VCaP (cell line): Measurements from ENCODE around the gene ZMYM5.
"Not testable (repeated sequence)": the region's sequence is repeated elsewhere in the genome, so short reads cannot be mapped to it uniquely, and the experiment has no call there.

Source experiments
- H3K27ac ChIP-seq: fragments of 450-650 bp; 2 replicates; pipeline ENCODE4 v1.5.1; 2017
- TF ChIP-seq, protein P1 (sequence below): fragments of 450-650 bp; conservative IDR thresholded peaks from 2 replicates; pipeline ENCODE4 v1.5.1; 2017; ENCODE audit warnings: mild to moderate bottlenecking, moderate library complexity

ZMYM5 gene

DNA sequence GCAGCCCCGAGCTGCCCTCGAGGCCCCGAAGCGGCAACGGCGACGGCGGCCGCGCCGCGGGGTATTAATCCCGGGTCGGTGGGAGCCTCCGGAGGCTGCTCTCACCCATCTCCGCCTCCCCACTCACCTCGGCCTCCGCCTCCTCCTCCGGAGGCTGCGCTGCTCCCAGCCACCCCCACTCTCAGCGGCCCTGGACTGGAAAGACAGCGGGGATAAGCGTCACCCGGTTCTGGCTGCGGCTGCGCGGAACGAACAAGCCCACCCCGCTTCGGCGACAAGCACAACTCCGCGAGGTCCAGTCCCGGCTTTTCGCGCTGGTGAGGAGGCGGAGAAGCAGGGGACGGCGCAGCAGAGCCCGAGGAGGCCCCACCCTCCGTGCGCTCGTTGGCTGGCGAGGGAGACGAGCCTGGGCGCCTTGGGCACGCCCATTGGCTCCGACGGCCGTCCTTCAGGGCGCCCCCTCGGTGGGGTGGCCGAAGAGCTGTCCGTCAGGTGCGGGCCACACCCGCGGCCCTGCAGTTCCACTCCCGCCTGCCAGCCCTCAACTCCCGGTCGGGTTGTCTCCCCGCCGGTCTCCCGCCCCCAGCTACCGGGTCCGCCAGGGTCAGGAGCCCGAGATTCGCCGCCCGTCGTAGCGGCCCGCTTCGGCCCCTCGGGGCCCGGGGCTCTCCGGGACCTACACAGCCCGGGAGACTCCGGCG, at the start of gene ZMYM5:
TSS of gene ZMYM5 (minus strand) at position 327 of the 701 bp plus-strand sequence. CDS start 11,469 bp downstream, outside the sequence.
- H3K27ac ChIP-seq: peak within 1 kb of the TSS; percentile 87

DNA sequence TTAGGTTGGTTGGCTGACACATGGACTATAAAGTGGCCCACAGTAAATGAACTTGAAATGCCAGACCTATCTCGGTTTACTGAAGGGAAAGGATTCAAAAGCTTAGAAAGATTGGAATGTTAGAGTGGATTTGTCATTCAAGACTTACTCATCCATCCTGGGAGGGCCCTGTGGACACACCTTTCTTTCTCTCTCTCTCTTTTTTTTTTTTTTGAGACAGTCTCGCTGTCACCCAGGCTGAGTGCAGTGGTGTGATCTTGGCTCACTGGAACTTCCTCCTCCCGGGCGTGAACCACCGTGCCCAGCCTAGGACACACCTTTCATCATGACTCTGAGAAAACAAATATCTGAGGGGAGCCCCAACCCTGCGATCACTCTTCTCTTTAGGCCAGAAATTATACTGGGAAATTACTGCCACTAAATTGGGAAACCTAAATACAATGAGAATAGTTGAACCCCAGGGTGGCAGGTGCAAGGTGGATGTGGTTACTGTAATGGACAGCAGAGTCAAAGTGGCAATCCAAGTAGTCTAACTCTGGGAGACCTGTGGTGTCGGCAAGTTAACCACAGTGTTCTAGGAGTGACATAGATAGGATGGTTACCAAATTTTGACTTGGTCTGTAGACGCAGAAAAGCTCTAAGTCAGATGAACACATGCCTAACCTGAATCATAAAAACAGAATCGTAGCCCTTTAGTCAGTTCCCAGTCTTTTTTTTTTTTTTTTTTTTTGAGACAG, 47.1 kb upstream of the ZMYM5 start:
- H3K27ac ChIP-seq: no peak overlapping the region
- TF ChIP-seq, protein P1, sequence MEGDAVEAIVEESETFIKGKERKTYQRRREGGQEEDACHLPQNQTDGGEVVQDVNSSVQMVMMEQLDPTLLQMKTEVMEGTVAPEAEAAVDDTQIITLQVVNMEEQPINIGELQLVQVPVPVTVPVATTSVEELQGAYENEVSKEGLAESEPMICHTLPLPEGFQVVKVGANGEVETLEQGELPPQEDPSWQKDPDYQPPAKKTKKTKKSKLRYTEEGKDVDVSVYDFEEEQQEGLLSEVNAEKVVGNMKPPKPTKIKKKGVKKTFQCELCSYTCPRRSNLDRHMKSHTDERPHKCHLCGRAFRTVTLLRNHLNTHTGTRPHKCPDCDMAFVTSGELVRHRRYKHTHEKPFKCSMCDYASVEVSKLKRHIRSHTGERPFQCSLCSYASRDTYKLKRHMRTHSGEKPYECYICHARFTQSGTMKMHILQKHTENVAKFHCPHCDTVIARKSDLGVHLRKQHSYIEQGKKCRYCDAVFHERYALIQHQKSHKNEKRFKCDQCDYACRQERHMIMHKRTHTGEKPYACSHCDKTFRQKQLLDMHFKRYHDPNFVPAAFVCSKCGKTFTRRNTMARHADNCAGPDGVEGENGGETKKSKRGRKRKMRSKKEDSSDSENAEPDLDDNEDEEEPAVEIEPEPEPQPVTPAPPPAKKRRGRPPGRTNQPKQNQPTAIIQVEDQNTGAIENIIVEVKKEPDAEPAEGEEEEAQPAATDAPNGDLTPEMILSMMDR: no peak

More for the DNA sequence above, at the start of gene ZMYM5:
- TF ChIP-seq, protein P1: no peak

GRCh38 chr13:19908350-19908986, 45.0 kb upstream of the ZMYM5 start:
- TF ChIP-seq, protein P1: no peak
- no peak overlapping the region for H3K27ac ChIP-seq

DNA sequence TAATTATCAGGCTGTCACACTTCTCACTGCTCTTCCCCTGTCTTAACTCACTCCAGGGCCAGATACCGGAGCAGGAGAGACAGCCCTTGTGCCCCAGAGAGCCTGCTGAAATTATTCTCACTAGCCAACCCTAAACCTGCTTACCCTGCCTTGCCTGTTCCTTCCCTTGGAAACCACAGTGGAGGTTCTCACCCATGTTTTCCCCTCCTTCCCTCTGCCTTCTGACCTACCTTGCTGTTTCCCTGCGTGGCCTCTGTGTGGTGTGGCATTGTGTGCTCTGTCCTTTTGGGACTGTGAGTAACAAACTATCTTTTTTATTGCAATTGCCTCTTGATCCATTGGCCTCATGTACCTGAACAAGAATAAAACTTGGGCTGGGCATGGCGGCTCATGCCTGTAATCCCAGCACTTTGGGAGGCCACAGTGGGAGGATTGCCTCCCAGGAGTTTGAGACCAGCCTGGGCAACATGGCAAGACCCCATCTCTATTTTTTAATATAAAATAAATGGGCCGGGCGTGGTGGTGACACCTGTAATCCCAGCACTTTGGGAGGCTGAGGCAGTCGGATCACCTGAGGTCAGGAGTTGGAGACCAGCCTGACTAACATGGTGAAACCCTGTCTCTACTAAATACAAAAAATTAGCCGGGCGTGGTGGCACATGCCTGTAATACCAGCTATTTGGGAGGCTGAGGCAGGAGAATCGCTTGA, 42.2 kb upstream of the ZMYM5 start:
- not testable (repeated sequence) for H3K27ac ChIP-seq

GRCh38 chr13:19890030-19890429, 26.6 kb upstream of the ZMYM5 start:
- TF ChIP-seq, protein P1: no peak
- H3K27ac ChIP-seq: no peak overlapping the region

- TF ChIP-seq, protein P1: no peak
- H3K27ac ChIP-seq: no peak overlapping the region
Measured at GRCh38 chr13:19888799-19889198, 25.4 kb upstream of the ZMYM5 start.

DNA sequence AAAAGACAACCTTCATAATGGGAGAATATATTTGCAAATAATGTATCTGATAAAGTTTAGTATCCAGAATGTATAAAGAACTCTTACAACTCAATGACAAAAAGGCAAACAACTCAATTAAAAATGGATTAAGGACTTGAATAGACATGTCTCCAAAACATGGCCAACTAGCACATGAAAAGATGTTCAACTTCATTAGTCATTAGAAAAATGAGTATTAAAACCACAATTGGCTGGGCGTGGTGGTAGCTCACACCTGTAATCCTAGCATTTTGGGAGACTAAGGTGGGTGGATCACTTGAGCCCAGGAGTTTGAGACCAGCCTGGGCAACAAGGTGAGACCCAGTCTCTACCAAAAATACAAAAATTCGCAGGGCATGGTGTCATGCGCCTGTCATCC, 18.8 kb upstream of the ZMYM5 start:
- no peak overlapping the region for H3K27ac ChIP-seq

More for the DNA sequence above, 18.8 kb upstream of the ZMYM5 start:
- TF ChIP-seq, protein P1: no peak
